Measurements from ENCODE around the gene FBXO42. TPM values are rescaled to one million over a fixed set of nuclear protein-coding genes. Genes with fewer than 3 reads are reported as not detected.

Gene FBXO42
- total and polyA plus RNA-seq, 2 of the 13 experiments (the other 11 are each of a cell fraction or from before 2014, with no cell fraction given), result 7.6 to 17.5 TPM

DNA sequence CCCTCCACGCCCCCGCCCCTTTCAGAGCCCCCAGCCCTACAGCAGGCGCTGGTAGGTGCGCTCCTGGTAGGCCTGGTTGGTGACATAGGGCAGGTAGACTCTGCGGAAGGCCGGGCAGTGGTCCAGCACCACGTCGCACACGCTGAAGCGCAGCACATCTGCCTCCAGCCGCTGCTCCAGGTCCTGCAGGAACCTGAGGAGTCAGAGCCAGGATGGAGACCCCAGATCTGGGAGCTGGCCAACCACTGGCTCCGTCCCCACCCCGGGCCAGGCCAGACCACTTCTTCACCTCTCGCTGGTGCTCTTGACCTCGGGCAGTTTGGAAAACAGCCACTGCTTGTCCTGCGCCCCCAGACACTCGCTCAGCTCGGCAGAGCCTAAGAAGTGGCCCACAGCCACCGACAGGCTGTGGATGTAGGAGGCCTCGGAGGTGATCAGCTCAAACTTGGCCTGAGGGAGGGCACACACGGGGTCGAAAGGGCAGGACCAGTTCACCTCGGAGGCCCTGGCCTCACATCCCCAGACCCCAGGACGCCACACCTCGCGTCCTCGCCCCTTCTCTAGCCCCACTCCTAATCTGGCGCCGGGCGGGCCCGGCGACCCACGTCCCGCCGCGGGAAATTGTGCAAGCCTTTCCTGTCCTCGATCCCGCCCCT lies 146.3 kb downstream of the FBXO42 start (continued):
- TF ChIP-seq ZBTB40 (IDR thresholded peaks at IDR 0.05) (no peak), ZBTB40 (CRISPR knock-in tag; IDR thresholded peaks at IDR 0.05) (no peak), ERF (CRISPR knock-in tag; IDR thresholded peaks at IDR 0.05) (0 out of 2 replicates have a peak, but pooled peaks have one; percentile 11), ZNF33B (CRISPR knock-in tag; IDR thresholded peaks at IDR 0.05) (no peak), ZBTB38 (CRISPR knock-in tag; IDR thresholded peaks at IDR 0.05) (0 out of 2 replicates have a peak, but pooled peaks have one; percentile 32), SMAD1 (CRISPR knock-in tag; IDR thresholded peaks at IDR 0.05; ENCODE audit: borderline replicate concordance, low read depth) (0 out of 2 replicates have a peak, but pooled peaks have one; percentile 21), ZSCAN9 (CRISPR knock-in tag; IDR thresholded peaks at IDR 0.05; ENCODE audit: borderline replicate concordance) (peak; percentile 9; the same call in 1 of the 2 replicates), RFX5 (IDR thresholded peaks at IDR 0.05; ENCODE audit: low read depth, low read length) (no peak), ZNF569 (CRISPR knock-in tag; IDR thresholded peaks at IDR 0.05; ENCODE audit: borderline replicate concordance) (no peak), PRDM4 (CRISPR knock-in tag; IDR thresholded peaks at IDR 0.05; ENCODE audit: borderline replicate concordance) (no peak), TEAD3 (CRISPR knock-in tag; optimal IDR thresholded peaks at IDR 0.05; ENCODE audit: borderline replicate concordance) (peak; percentile 44), CSRNP1 (CRISPR knock-in tag; IDR thresholded peaks at IDR 0.05) (0 out of 2 replicates have a peak, but pooled peaks have one; percentile 2)
- TF ChIP-seq, protein P1, sequence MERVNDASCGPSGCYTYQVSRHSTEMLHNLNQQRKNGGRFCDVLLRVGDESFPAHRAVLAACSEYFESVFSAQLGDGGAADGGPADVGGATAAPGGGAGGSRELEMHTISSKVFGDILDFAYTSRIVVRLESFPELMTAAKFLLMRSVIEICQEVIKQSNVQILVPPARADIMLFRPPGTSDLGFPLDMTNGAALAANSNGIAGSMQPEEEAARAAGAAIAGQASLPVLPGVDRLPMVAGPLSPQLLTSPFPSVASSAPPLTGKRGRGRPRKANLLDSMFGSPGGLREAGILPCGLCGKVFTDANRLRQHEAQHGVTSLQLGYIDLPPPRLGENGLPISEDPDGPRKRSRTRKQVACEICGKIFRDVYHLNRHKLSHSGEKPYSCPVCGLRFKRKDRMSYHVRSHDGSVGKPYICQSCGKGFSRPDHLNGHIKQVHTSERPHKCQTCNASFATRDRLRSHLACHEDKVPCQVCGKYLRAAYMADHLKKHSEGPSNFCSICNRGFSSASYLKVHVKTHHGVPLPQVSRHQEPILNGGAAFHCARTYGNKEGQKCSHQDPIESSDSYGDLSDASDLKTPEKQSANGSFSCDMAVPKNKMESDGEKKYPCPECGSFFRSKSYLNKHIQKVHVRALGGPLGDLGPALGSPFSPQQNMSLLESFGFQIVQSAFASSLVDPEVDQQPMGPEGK (CRISPR knock-in tag; IDR thresholded peaks at IDR 0.05), result peak; percentile 6; the same call in 1 of the 2 replicates
